ENCODE measurements around the gene SLC50A1. TPM values are rescaled to one million over a fixed set of nuclear protein-coding genes. Genes with fewer than 3 reads are reported as not detected.
"Not testable (repeated sequence)": the region's sequence is repeated elsewhere in the genome, so short reads cannot be mapped to it uniquely, and the experiment has no call there.

The SLC50A1 gene
- total and polyA plus RNA-seq, 10 donors, result 28.4 to 73.8 (median 40.1) TPM

DNA sequence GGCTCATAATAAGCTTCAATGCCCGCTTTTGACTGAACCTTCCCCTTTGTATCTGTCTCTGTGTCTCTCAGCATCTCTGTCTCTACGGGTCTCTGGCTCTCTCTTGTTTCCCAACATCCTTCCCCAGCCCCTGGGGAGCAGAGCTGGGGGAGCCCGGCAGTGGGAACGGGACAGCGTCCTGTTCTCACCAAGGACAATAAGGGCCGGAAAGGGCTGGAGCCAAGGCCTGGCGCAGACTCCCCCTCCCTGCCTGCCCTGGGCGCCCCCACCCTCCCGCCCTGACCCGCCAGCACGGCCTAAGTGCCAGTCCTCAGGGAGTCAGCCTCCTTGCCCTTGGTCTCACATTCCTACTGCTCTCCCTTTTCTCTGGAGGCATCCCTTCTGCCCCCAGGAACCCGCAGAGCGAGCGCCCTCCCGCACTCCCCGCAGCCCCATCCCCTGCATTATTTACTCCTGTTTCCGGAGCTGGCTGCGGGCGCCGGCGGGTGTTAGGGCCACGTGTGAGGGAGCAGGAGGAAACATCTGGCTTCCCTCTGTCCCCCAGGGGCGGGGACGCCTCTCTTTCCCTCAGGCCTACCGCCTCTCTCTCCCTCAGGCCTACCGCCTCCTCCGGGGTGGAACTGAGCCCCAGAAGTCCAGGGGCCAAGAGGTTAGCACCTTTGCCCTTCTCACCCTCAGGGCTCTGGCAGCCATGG is 31.0 kb downstream of the SLC50A1 start:
- Histone ChIP-seq H3K27me3 (replicated peaks in 1 of 7) (no peaks in the 10 kb centered on the region), H3K4me3 (peak overlapping the region in 1 of 8 donors; percentile 51), H3K4me1 (peaks cover 14 to 34% (median 25%) of the 10 kb centered on the region in 6 donors), H3K27ac (peak overlapping the region; percentile 11 to 84 (median 70)), H3K9me3 (peaks cover 0 to 8% (median 0%) of the 10 kb centered on the region in 8 donors), H3K36me3 (peaks cover 0 to 31% (median 17%) of the 10 kb centered on the region in 6 donors)
- 9 to 12% (median 12%) methylated on average over 14 to 27 of the region's 27 CpGs for WGBS, 5 donors
- DNase-seq, result peak; percentile 86
- no peak for TF ChIP-seq POLR2A (IDR thresholded peaks at IDR 0.05)
- peak; percentile 66 to 81 (median 78) for TF ChIP-seq POLR2AphosphoS5 (IDR thresholded peaks at IDR 0.05)
- intact Hi-C loops (cut with DNase I; ENCODE audit: low total_unique reads), result no loop called here

DNA sequence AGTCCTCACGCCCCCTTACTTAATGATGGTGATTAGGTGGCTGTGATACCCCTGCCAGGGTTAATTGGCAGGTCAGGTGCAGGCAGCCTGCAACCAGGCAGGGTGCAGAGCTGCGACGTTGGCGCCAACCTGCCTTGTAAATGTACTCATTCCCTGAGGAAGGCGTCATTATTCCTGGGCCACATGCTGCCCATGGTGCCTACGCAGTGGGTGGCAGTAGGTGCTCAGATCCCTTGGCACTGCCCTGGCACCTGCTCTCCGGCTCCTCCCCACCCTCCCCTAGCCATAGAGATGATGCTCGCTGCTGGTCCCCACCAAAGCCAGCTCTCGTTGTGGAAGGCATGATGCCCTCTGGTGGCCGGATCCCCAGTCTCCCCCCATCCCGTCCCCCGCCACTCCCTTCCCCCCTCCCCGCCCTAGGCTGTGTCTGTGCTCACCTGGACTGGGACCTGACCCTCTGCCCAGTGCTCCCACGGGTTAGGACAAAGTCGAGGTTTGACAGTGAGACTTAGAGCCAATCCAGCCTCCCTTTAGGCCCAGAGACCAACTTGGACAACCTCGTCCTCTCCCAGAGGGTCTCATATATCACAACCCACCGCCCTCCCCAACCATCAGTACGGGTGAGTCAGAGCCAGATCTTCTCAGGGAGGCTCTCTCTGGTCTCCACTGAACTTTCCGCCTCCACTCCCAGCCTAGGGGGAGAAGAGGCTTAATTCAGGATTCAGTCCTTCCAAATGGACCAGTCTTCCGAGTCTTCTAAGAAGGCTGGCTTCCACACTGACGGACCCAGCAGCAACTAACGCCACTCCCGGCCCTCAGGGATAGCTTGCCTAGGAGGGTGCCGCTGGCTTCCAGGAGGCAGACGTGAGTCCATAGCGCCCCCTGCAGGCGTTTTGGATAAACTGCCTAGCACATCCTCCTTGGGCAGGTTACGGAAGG is 31.8 kb downstream of the SLC50A1 start:
- TF ChIP-seq POLR2A (IDR thresholded peaks at IDR 0.05), result no peak
- TF ChIP-seq, protein P1, sequence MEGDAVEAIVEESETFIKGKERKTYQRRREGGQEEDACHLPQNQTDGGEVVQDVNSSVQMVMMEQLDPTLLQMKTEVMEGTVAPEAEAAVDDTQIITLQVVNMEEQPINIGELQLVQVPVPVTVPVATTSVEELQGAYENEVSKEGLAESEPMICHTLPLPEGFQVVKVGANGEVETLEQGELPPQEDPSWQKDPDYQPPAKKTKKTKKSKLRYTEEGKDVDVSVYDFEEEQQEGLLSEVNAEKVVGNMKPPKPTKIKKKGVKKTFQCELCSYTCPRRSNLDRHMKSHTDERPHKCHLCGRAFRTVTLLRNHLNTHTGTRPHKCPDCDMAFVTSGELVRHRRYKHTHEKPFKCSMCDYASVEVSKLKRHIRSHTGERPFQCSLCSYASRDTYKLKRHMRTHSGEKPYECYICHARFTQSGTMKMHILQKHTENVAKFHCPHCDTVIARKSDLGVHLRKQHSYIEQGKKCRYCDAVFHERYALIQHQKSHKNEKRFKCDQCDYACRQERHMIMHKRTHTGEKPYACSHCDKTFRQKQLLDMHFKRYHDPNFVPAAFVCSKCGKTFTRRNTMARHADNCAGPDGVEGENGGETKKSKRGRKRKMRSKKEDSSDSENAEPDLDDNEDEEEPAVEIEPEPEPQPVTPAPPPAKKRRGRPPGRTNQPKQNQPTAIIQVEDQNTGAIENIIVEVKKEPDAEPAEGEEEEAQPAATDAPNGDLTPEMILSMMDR (IDR thresholded peaks at IDR 0.05 in 8 of 11, conservative IDR thresholded peaks at IDR 0.05 in 3 of 11), result peak; percentile 84 to 94 (median 88)
- TF ChIP-seq POLR2AphosphoS5 (IDR thresholded peaks at IDR 0.05), result peak; percentile 10 to 63 (median 62)
- Histone ChIP-seq H3K4me3 (peak overlapping the region in 2 of 8 donors; percentile 15 to 51), H3K27me3 (replicated peaks in 1 of 7) (no peaks in the 10 kb centered on the region), H3K4me1 (peaks cover 20 to 42% (median 33%) of the 10 kb centered on the region in 6 donors), H3K27ac (peak overlapping the region; percentile 11 to 84 (median 70)), H3K9me3 (peaks cover 0 to 8% (median 0%) of the 10 kb centered on the region in 8 donors), H3K36me3 (peaks cover 0 to 31% (median 17%) of the 10 kb centered on the region in 6 donors)
- intact Hi-C loops (cut with DNase I; ENCODE audit: low total_unique reads), result loop anchor here (2.0 kb wide), 1 partner anchor 77 kb away; no protein-coding TSS in a partner anchor
- WGBS, 5 donors, result 4 to 7% (median 5%) methylated on average over 25 to 28 of the region's 28 CpGs
- DNase-seq, result peak; percentile 96

DNA sequence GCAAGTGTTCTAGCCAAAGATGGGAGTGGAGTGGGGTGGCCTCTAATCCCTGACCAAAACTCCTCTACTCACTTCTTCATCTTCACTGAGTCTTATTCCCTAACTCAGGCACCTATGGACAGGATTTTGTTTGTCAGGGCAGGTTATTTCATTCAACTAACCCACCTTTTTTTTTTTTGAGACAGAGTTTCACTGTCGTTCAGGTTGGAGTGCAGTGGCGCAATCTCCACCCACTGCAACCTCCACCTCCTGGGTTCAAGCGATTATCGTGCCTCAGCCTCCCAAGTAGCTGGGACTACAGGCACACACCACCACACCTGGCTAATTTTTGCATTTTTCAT is 32.4 kb downstream of the SLC50A1 start:
- H3K4me3 ChIP-seq, result peak overlapping the region in 2 of 8 donors; percentile 15 to 51
- H3K27ac ChIP-seq, result peak overlapping the region in 3 of 8 donors; percentile 69 to 78 (median 71)
- H3K4me1 ChIP-seq, result peaks cover 21 to 47% (median 36%) of the 10 kb centered on the region in 6 donors
- H3K9me3 ChIP-seq; H3K27me3 ChIP-seq (replicated peaks in 1 of 7): not testable (repeated sequence)
- TF ChIP-seq, protein P1 (IDR thresholded peaks at IDR 0.05 in 8 of 11, conservative IDR thresholded peaks at IDR 0.05 in 3 of 11), result peak in 3 of 11 experiments; percentile 12 to 50 (median 34)
- peak; percentile 11 for DNase-seq
- 41 to 49% (median 41%) methylated on average over 4 of the region's 4 CpGs for WGBS, 5 donors
- peaks cover 0 to 31% (median 17%) of the 10 kb centered on the region in 6 donors for H3K36me3 ChIP-seq
- intact Hi-C loops (cut with DNase I; ENCODE audit: low total_unique reads), result loop anchor here (2.0 kb wide), 1 partner anchor 77 kb away; no protein-coding TSS in a partner anchor

DNA sequence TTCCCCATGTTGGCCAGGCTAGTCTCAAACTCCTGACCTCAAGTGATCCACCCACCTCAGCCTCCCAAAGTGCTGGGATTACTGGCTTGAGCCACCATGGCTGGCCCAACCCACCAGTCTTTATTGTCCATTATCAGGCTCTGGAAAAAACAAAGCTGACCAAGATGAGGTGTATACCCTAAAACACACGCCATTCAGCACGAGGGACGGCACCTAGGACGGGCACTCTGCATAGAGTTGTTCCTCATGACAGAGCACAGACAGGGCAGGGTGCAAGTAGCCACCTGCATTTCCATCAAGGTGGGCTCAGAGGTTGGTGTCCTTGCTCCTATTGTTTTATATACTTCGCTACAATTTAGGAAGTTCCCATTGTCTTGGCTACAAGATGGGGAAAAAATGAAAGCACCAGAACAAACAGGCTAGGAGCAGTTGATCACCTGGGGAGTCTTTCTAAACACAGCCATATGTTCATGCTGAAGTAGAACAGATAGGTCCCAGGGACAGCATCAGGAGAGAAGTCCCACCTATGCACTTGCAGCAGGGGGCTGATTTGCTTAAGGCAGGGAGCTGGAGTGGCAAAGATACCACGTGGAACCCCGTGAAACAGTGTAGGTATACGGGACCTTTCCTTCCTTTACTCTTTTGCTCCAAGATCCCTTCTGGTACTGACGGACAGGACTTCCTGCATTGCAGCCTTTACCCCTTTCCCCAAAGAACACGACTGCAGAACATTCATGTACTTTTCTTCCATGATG is 33.0 kb downstream of the SLC50A1 start:
- DNase-seq, result peak; percentile 30
- Histone ChIP-seq H3K9me3 (peaks cover 0 to 8% (median 0%) of the 10 kb centered on the region in 8 donors), H3K27ac (no peak overlapping the region), H3K4me3 (no peak overlapping the region), H3K27me3 (replicated peaks in 1 of 7) (peaks cover 0 to 2% (median 1%) of the 10 kb centered on the region in 7 donors), H3K4me1 (peaks cover 21 to 52% (median 41%) of the 10 kb centered on the region in 6 donors), H3K36me3 (peaks cover 0 to 31% (median 17%) of the 10 kb centered on the region in 6 donors)
- 80 to 93% (median 84%) methylated on average over 10 of the region's 10 CpGs for WGBS, 5 donors
- TF ChIP-seq POLR2AphosphoS5 (IDR thresholded peaks at IDR 0.05), result no peak
- intact Hi-C loops (cut with DNase I; ENCODE audit: low total_unique reads), result loop anchor here (2.0 kb wide), 1 partner anchor 78 kb away; no protein-coding TSS in a partner anchor
